Nephron (organoid): ENCODE measurements around the gene ENC1.

Experiments
- H3K27ac Mint-ChIP-seq, 3 experiments: 2 replicates each; pipeline ENCODE4 v1.8.0; 2020; ENCODE audit warnings: mixed read lengths in 3 of 3, mild to moderate bottlenecking in 2 of 3, moderate library complexity in 1 of 3
- H3K27me3 Mint-ChIP-seq: 2 replicates; pipeline ENCODE4 v1.8.0; 2021; ENCODE audit warnings: low read depth, mild to moderate bottlenecking, moderate library complexity, mixed read lengths
- H3K36me3 Mint-ChIP-seq: 2 replicates; pipeline ENCODE4 v1.8.0; 2020; ENCODE audit warnings: low read depth, mixed read lengths
- H3K4me1 Mint-ChIP-seq: 2 replicates; pipeline ENCODE4 v1.8.0; 2020; ENCODE audit warnings: mixed read lengths
- H3K4me3 Mint-ChIP-seq, 3 experiments: 2 replicates each; pipeline ENCODE4 v1.8.0; 2020; ENCODE audit warnings: mild to moderate bottlenecking in 3 of 3, mixed read lengths in 3 of 3, moderate library complexity in 2 of 3
- H3K9me3 Mint-ChIP-seq: 2 replicates; pipeline ENCODE4 v1.8.0; 2020; ENCODE audit warnings: mixed read lengths
- TF ChIP-seq, protein P1 (sequence below), 3 experiments: fragments of 200-600 bp; sonication (generic); IDR thresholded peaks; one replicate each; pipeline ENCODE4 v1.5.0; 2021; ENCODE audit warnings: antibody characterized with exemption in 3 of 3; ENCODE audit not compliant: unreplicated experiment in 3 of 3

The ENC1 gene

DNA sequence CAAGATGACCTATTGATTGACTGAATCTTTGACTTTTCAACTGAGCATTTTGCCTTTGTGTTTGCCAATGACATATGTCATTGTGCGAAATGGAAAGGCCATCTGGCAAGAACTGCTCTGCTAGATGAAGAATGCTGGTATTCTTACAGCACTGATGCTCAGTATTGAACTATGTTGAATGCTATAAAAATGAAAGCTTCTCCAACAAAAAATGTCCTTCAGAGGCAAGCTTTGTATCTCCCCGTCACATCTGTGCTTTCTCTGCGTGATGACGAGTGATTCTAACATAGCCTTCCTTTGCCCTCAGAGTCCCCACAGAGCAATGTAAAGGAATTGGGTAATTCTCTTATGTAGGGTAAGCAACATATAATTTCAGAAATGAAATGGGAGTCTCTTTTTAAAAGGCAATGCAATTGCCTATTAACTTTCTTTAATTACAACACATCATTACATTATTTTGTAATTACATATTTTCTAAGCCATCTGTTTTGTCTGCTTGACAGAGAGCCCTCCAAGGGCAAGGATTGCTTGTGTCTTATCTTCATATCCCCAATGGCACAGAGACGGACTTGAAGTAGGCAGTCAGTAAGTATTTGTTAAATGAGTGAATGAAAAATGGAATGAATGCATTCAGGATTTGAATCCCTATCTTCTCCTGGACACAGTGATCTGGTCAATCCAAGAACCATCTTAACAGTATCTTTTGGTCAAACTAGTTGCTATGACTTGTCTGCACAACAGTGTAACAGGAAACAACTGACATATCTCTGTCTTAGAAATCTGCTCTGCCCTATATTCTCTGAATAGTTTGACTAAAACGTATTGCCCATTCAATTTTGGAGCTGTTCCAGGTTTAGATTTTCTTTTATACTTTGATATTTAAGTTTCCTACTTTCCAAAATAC lies 46.1 kb downstream of the ENC1 start:
- TF ChIP-seq, protein P1, sequence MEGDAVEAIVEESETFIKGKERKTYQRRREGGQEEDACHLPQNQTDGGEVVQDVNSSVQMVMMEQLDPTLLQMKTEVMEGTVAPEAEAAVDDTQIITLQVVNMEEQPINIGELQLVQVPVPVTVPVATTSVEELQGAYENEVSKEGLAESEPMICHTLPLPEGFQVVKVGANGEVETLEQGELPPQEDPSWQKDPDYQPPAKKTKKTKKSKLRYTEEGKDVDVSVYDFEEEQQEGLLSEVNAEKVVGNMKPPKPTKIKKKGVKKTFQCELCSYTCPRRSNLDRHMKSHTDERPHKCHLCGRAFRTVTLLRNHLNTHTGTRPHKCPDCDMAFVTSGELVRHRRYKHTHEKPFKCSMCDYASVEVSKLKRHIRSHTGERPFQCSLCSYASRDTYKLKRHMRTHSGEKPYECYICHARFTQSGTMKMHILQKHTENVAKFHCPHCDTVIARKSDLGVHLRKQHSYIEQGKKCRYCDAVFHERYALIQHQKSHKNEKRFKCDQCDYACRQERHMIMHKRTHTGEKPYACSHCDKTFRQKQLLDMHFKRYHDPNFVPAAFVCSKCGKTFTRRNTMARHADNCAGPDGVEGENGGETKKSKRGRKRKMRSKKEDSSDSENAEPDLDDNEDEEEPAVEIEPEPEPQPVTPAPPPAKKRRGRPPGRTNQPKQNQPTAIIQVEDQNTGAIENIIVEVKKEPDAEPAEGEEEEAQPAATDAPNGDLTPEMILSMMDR (IDR thresholded peaks at IDR 0.05; ENCODE audit: unreplicated experiment in 3 of 3): no peak
- Mint-ChIP-seq H3K4me1 (peaks cover 28% of the 10 kb centered on the region), H3K4me3 (no peak overlapping the region), H3K27ac (peak overlapping the region in 1 of 3 experiments; percentile 23), H3K27me3 (no peaks in the 10 kb centered on the region), H3K9me3 (no peaks in the 10 kb centered on the region), H3K36me3 (no peaks in the 10 kb centered on the region)

DNA sequence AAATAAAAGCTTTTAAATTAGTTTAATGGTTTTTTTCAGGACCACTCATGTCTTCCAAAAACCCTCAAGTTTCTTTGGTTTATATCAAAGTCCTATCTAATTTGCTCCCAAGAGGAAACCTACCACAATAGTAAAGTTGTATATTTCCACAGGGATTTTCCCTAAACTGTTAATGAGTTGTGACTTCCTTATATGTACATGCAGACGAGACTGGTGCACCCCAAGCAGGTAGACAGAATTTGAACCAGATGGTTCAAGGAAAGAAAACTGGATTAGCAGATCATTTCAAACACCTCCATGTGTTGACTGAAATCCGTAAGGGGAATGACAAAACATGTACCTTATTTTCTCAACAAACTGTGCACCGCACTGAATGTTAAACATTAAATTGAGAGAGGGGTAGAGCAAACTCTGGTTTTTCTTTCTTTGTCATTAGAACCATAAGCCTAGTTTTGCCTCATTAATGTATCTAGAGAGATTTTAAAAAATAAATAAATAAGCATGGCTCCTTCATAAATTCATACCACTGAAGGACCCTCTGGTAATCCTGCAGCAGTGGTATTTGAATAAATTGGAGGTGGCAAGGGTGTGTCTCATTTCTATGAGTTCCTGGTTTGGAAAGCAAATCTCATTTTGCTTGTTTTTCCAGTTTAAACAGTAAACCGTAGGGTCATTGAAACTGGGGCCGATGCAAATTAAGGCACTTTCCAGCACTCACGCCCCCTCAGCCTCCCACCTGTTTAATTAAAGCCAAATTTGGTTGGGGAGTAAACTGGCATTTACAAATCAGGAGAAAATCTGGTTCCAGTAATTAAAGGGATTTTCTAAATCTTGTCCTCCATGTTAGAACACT lies 51.1 kb downstream of the ENC1 start:
- peaks cover 5% of the 10 kb centered on the region for H3K27me3 Mint-ChIP-seq
- H3K9me3 Mint-ChIP-seq: no peaks in the 10 kb centered on the region
- no peaks in the 10 kb centered on the region for H3K36me3 Mint-ChIP-seq
- H3K4me1 Mint-ChIP-seq: peaks cover 6% of the 10 kb centered on the region
- H3K27ac Mint-ChIP-seq: peak overlapping the region in 2 of 3 experiments; percentile 66 to 94
- H3K4me3 Mint-ChIP-seq: peak overlapping the region in 1 of 3 experiments; percentile 16
- TF ChIP-seq, protein P1 (IDR thresholded peaks at IDR 0.05; ENCODE audit: unreplicated experiment in 3 of 3): no peak

DNA sequence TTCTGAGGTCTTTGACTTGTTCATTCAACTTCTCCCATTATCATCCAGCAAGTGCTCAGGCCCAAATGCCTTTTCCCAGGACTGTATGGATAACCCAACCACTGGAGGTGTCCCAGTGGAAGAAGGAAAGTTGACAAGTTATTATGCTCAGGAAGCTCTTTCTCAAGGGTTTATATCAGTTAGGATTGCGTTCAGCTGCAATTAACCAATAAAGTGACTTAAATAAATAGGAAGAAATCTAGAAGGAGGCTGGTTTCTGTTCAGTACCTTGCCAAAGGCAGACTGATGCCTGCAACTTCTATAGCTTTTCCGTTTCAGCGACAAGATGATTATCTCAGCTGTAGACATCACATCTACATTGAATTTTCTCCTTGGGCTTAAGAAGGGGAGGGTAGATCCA lies 52.1 kb downstream of the ENC1 start:
- peaks cover 6% of the 10 kb centered on the region for H3K4me1 Mint-ChIP-seq
- peaks cover 5% of the 10 kb centered on the region for H3K27me3 Mint-ChIP-seq
- no peaks in the 10 kb centered on the region for H3K9me3 Mint-ChIP-seq
- no peaks in the 10 kb centered on the region for H3K36me3 Mint-ChIP-seq
- H3K27ac Mint-ChIP-seq: no peak overlapping the region
- no peak overlapping the region for H3K4me3 Mint-ChIP-seq
- TF ChIP-seq, protein P1 (IDR thresholded peaks at IDR 0.05; ENCODE audit: unreplicated experiment in 3 of 3): no peak

DNA sequence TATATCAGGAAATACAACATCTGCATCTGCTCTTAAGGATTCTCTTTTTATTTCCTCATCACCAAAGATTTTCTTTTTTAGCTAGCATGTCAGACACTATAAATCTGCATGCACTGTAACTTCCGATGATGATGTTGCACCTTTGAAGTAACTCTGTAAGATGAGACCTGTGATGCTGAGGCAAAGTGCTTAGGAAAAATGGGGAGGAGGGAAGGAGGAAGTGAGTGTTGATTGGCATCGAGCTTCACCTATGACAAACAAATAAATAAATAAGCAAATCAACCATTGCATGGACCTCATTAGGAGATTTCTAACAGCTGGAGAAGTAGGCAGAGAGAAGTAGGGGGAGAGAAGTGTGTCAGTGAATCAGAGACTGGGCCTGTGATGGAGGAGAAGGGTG lies 52.6 kb downstream of the ENC1 start:
- Mint-ChIP-seq H3K4me3 (no peak overlapping the region), H3K27ac (peak overlapping the region; percentile 2 to 43 (median 28)), H3K9me3 (no peaks in the 10 kb centered on the region), H3K4me1 (peaks cover 6% of the 10 kb centered on the region), H3K36me3 (no peaks in the 10 kb centered on the region), H3K27me3 (peaks cover 5% of the 10 kb centered on the region)
- TF ChIP-seq, protein P1 (IDR thresholded peaks at IDR 0.05; ENCODE audit: unreplicated experiment in 3 of 3): no peak

DNA sequence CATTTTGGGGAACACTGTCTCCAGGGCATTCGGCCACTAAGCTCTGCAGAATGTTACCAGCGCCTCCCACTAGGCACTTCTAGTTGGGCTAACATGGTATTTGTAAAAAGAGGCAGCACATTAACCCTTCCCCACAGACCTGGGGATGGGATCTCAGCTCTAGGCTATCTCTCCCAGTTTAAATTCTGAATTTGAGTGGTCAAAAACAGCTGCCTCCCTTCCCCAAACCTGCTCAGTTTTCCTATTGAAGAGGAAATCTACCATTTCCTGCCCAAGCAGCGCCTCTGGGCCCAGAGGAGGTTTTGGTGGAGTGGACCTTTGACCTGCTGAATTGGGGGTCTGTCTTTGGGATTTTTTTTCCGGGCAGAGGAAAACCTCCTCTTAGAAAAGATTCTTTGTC lies 53.2 kb downstream of the ENC1 start:
- TF ChIP-seq, protein P1 (IDR thresholded peaks at IDR 0.05; ENCODE audit: unreplicated experiment in 3 of 3): no peak
- peaks cover 6% of the 10 kb centered on the region for H3K4me1 Mint-ChIP-seq
- H3K4me3 Mint-ChIP-seq: no peak overlapping the region
- no peaks in the 10 kb centered on the region for H3K36me3 Mint-ChIP-seq
- H3K27ac Mint-ChIP-seq: peak overlapping the region in 1 of 3 experiments; percentile 19
- no peaks in the 10 kb centered on the region for H3K9me3 Mint-ChIP-seq
- H3K27me3 Mint-ChIP-seq: peaks cover 5% of the 10 kb centered on the region
